Heart right ventricle (tissue), 16 donors: ENCODE results near the gene SHROOM3. TPM values are rescaled to one million over a fixed set of nuclear protein-coding genes. Genes with fewer than 3 reads are reported as not detected.

Experiments used
- ATAC-seq, 8 donors: fragments of 200-7000 bp; cut with Tn5 transposase; one replicate each; pipeline ENCODE4 v1.9.1; 2020; ENCODE audit warnings: mild to moderate bottlenecking in 8 of 8, moderate library complexity in 8 of 8, moderate number of reproducible peaks in 1 of 8
- DNase-seq, 2 donors: peaks; one replicate each; pipeline ENCODE4 v3.0.0-alpha.2; 2020
- H3K27ac ChIP-seq, 10 donors: fragments of 200-600 bp; sonication (generic) in 2 of 10; one replicate each; pipeline versions ENCODE4 v1.5.0 to v1.8.0; 2020 to 2022; ENCODE audit warnings: mild to moderate bottlenecking in 3 of 10
- H3K27me3 ChIP-seq, 7 donors: fragments of 200-600 bp; one replicate each; pipeline ENCODE4 v1.8.0; 2021 to 2022; ENCODE audit warnings: mild to moderate bottlenecking in 2 of 7
- H3K36me3 ChIP-seq, 9 donors: fragments of 200-600 bp; sonication (generic) in 1 of 9; one replicate each; pipeline versions ENCODE4 v1.5.0 to v1.8.0; 2020 to 2022; ENCODE audit warnings: mild to moderate bottlenecking in 2 of 9
- H3K4me1 ChIP-seq, 9 donors: fragments of 200-600 bp; sonication (generic) in 1 of 9; one replicate each; pipeline versions ENCODE4 v1.5.0 to v1.8.0; 2020 to 2022; ENCODE audit warnings: mild to moderate bottlenecking in 4 of 9
- H3K4me3 ChIP-seq, 10 donors: fragments of 200-600 bp; sonication (generic) in 2 of 10; one replicate each; pipeline versions ENCODE4 v1.5.0 to v1.8.0; 2020 to 2022; ENCODE audit warnings: mild to moderate bottlenecking in 7 of 10, moderate library complexity in 2 of 10
- H3K9me3 ChIP-seq, 11 donors: fragments of 200-600 bp in 10 of 11; sonication (generic) in 2 of 11; one replicate each; pipeline versions ENCODE4 v1.5.0 to v1.8.0; 2013 to 2022; ENCODE audit warnings: mild to moderate bottlenecking in 2 of 11, control low read depth in 1 of 11, moderate library complexity in 1 of 11
- WGBS, 2 donors: extraction: QIAGEN DNeasy Blood & Tissue Kit; methylation state at CpG; one replicate each; pipeline ENCODE4 v1.1.7; 2013; ENCODE audit warnings: inconsistent platforms in 1 of 2; 5-methylcytosine and 5-hydroxymethylcytosine counted together
- intact Hi-C, 10 donors: fragments of 100-400 bp; cut with DNase I; formaldehyde crosslinking; loops; one replicate each; pipeline versions ENCODE4 v1.11.1 to v1.14.2; 2022
- polyA plus RNA-seq, 2 donors: library from polyadenylated mRNA; stranded (reverse); fragments of 200-250 nt; gene quantifications; one replicate each; pipeline ENCODE4 v1.2.3, GENCODE V29; 2013
- total RNA-seq, 10 donors: library from RNA; stranded (reverse); fragmentation: NEBNext Ultra II Directional in 3 of 10; extraction: Animal tissue kit (Norgen Biotek cat#: 25700) in 3 of 10; gene quantifications; one replicate each; pipeline versions ENCODE4 v1.2.1 to v1.2.4, GENCODE V29; 2021 to 2023
- TF ChIP-seq, protein P1 (sequence below), 9 donors: fragments of 200-600 bp; sonication (generic) in 2 of 9; IDR thresholded peaks; one replicate each; pipeline versions ENCODE4 v1.5.0 to v1.8.0; 2021 to 2022; ENCODE audit warnings: antibody characterized with exemption in 9 of 9, mild to moderate bottlenecking in 5 of 9, moderate library complexity in 1 of 9
- donor health status: Arrhythmogenic right ventricular cardiomyopathy.
- donor health status: ischemic (EF 13 %, LVEDD 7.1; RV severe dilation, severe dysfunction).
- donor health status: healthy with polysubstance abuse.
- donor health status: DM: no; HTN: yes; CAD: no.
- donor health status: DM: no; HTN: no; CAD: no.
- donor health status: ischemic (EF 25% LVEDD 6.9; RV normal size, moderate dysfunction).
- donor health status: ischemic (EF 25% LVEDD 5.7; RV mildly dilated, moderate dysfunction).
- donor health status: healthy.
- donor health status: DM: yes; HTN: yes; CAD: no.
- donor health status: Ischemic cardiomyopathy.
- donor health status: ischemic (EF 35%, LVEDD 5.7; RV mildly dilated, moderate dysfunction).
- donor health status: nonischemic (EF 11% LVEDD 7.7; RV severe dilation, severe dysfunction).
- donor health status: DM: yes; HTN: yes; CAD: no.
- donor health status: PGD.
- donor health status: ischemic (EF 29% LVEDD 5.4; RV normal size, mild dysfunction).
- donor health status: nonischemic (EF 23%, LVEDD 6.1; RV moderate dilation, normal function).

Gene SHROOM3
- total and polyA plus RNA-seq, 12 donors: 1.7 to 33.3 (median 15.9) TPM

DNA sequence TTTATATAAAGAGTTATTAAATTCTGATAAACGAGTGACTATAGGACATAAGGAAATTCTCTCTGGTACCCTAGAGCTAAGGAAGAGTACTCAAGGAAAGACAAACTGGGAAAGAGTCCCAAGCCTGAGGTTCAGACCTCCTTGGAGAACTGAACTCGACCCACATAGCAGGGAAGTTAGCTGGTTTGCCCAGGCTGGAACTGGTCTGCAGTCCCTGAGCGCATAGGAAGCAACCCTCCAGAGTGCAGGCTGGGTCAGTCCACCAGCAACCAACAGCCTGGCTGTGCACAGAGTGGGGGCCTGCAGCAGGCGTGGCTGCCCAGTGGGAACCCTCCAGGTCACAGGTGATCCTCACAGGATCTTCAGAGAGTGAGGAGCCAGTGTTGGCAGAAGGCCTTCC is 348.8 kb downstream of the SHROOM3 start:
- Histone ChIP-seq H3K27me3 (no peaks in the 10 kb centered on the region), H3K36me3 (peaks cover 0 to 24% (median 0%) of the 10 kb centered on the region in 9 donors), H3K4me3 (no peak overlapping the region), H3K4me1 (no peaks in the 10 kb centered on the region), H3K9me3 (no peaks in the 10 kb centered on the region), H3K27ac (no peak overlapping the region)
- 86 to 93% methylated on average over 4 of the region's 4 CpGs for WGBS, 2 donors
- intact Hi-C loops: no loop called here
- TF ChIP-seq, protein P1, sequence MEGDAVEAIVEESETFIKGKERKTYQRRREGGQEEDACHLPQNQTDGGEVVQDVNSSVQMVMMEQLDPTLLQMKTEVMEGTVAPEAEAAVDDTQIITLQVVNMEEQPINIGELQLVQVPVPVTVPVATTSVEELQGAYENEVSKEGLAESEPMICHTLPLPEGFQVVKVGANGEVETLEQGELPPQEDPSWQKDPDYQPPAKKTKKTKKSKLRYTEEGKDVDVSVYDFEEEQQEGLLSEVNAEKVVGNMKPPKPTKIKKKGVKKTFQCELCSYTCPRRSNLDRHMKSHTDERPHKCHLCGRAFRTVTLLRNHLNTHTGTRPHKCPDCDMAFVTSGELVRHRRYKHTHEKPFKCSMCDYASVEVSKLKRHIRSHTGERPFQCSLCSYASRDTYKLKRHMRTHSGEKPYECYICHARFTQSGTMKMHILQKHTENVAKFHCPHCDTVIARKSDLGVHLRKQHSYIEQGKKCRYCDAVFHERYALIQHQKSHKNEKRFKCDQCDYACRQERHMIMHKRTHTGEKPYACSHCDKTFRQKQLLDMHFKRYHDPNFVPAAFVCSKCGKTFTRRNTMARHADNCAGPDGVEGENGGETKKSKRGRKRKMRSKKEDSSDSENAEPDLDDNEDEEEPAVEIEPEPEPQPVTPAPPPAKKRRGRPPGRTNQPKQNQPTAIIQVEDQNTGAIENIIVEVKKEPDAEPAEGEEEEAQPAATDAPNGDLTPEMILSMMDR (IDR thresholded peaks at IDR 0.05): no peak
- DNase-seq: no peak
- ATAC-seq: no peak

DNA sequence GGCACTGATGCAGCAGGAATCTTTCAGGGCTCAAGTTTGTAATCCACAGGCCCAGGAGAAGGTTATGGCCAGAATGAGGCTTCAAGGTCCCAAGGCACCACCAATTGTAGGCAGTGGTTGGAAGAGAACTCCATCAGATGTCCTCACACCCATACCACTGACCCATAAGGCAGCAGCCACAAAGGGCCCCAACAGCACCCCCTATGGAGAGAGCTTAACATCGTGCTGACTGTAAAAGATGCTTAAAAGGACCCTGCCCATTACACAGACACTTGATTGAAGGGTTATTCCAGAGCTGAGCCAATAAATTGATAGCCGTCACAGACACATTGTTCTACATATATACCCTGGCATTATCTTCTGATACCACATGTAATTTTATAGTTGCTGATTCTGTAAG is 349.2 kb downstream of the SHROOM3 start:
- Histone ChIP-seq H3K4me3 (no peak overlapping the region), H3K9me3 (peaks cover 0 to 2% (median 0%) of the 10 kb centered on the region in 11 donors), H3K36me3 (peaks cover 0 to 20% (median 0%) of the 10 kb centered on the region in 9 donors), H3K4me1 (no peaks in the 10 kb centered on the region), H3K27ac (no peak overlapping the region), H3K27me3 (no peaks in the 10 kb centered on the region)
- TF ChIP-seq, protein P1 (IDR thresholded peaks at IDR 0.05): peak in 1 of 9 donors; percentile 7
- WGBS, 2 donors: 86 to 93% methylated on average over 2 of the region's 2 CpGs
- no peak for ATAC-seq
- intact Hi-C loops: no loop called here
- DNase-seq: no peak

DNA sequence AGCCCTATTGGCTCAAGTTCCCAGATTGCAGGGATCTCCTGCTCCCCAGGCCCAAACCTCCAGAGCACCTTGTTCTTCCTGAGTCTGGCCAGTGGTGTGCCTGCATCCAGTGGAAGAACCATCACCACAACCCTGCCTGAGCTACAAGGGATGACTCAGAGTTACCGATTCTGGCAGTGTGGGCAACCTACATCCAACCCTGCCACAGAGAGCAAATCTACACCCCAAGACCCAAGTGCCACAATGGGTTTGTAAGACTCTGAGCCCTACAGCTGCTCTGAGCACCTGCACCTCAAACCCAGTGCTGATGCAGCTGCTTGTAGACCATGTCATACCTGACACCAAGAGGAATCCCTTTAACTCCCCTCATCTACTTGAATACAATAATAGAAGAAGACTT is 352.9 kb downstream of the SHROOM3 start:
- intact Hi-C loops: no loop called here
- peaks cover 0 to 3% (median 0%) of the 10 kb centered on the region in 11 donors for H3K9me3 ChIP-seq
- no peak for ATAC-seq
- DNase-seq: no peak
- no peak overlapping the region for H3K4me3 ChIP-seq
- H3K27ac ChIP-seq: no peak overlapping the region
- no peaks in the 10 kb centered on the region for H3K36me3 ChIP-seq
- TF ChIP-seq, protein P1 (IDR thresholded peaks at IDR 0.05): no peak
- WGBS, 2 donors: 95 to 100% methylated on average over 1 of the region's 1 CpG
- H3K27me3 ChIP-seq: no peaks in the 10 kb centered on the region
- H3K4me1 ChIP-seq: no peaks in the 10 kb centered on the region

DNA sequence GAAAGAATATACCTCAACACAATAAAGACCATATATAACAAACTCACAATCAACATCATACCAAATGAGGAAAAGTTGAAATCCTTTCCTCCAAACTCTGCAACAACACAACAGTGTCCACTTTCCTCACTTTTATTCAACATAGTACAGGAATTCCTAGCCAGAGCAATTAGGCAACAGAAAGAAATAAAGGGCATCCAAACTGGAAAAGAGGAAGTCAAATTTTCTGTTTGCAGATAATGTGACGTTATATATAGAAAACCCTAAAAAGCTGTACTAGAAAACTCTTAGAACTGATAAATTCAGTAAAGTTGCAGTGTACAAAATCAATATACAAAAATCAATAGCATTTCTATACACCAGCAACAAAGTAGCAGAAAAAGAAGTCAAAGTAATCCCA is 355.3 kb downstream of the SHROOM3 start:
- Histone ChIP-seq H3K27me3 (no peaks in the 10 kb centered on the region), H3K36me3 (no peaks in the 10 kb centered on the region), H3K27ac (no peak overlapping the region), H3K9me3 (peaks cover 0 to 3% (median 0%) of the 10 kb centered on the region in 11 donors), H3K4me1 (no peaks in the 10 kb centered on the region), H3K4me3 (no peak overlapping the region)
- ATAC-seq (no peak), DNase-seq (no peak)
- 75 to 76% methylated on average over 1 of the region's 1 CpG for WGBS, 2 donors
- intact Hi-C loops: loop anchor here in 1 of 10 donors (5.0 kb wide), 1 partner anchor 863 kb away; no protein-coding TSS in a partner anchor
- TF ChIP-seq, protein P1 (IDR thresholded peaks at IDR 0.05): no peak
